ENCODE measurements around the gene C12orf43. TPM values are rescaled to one million over a fixed set of nuclear protein-coding genes. Genes with fewer than 3 reads are reported as not detected.

The C12orf43 gene
- total RNA-seq, 3 donors from 2014 or later, result 9.4 to 13.0 (median 9.8) TPM

DNA sequence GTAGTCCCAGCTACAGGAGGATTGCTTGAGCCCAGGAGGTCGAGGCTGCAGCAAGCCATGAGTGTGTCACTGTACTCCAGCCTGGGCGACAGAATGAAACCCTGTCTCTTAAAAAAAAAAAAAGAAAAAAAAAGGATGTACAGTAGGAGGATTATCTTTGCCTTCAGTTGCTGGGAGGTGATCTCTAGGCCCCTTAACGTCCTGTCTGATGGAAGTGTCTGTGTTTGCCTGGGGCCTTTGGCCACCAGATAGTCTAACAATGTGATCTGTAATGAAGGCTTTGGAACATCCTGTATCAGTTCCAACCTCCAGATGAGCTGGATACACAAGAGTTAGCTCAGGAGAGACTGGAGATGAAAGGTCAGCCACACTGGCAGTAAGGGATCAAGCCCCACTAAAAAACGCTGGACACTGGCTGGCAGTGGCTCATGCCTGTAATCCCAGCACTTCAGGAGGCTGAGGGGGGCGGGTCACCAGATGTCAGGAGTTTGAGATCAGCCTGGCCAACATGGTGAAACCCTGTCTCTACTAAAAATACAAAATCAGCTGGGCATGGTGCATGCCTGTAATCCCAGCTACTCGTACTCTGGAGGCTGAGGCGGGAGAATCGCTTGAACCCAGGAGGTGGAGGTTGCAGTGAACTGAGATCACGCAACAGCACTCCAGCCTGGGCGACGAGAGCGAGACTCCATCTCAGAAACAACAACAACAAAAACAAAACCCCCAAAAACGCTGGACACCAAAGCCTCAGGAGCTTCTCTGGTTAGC is 57.0 kb downstream of the C12orf43 start:
- DNase-seq (ENCODE audit: low spot score in 2 of 2), result no peak
- no peaks in the 10 kb centered on the region for H3K36me3 ChIP-seq
- H3K9me3 ChIP-seq, result no peaks in the 10 kb centered on the region
- intact Hi-C loops (cut with DNase I; ENCODE audit: low total_unique reads), result no loop called here
- H3K27ac ChIP-seq, result no peak overlapping the region
- H3K4me3 ChIP-seq, result no peak overlapping the region
- H3K4me1 ChIP-seq, result no peaks in the 10 kb centered on the region
- H3K27me3 ChIP-seq, result no peaks in the 10 kb centered on the region
- TF ChIP-seq POLR2A (IDR thresholded peaks at IDR 0.05) (no peak), POLR2AphosphoS5 (IDR thresholded peaks at IDR 0.05) (no peak)
- TF ChIP-seq, protein P1, sequence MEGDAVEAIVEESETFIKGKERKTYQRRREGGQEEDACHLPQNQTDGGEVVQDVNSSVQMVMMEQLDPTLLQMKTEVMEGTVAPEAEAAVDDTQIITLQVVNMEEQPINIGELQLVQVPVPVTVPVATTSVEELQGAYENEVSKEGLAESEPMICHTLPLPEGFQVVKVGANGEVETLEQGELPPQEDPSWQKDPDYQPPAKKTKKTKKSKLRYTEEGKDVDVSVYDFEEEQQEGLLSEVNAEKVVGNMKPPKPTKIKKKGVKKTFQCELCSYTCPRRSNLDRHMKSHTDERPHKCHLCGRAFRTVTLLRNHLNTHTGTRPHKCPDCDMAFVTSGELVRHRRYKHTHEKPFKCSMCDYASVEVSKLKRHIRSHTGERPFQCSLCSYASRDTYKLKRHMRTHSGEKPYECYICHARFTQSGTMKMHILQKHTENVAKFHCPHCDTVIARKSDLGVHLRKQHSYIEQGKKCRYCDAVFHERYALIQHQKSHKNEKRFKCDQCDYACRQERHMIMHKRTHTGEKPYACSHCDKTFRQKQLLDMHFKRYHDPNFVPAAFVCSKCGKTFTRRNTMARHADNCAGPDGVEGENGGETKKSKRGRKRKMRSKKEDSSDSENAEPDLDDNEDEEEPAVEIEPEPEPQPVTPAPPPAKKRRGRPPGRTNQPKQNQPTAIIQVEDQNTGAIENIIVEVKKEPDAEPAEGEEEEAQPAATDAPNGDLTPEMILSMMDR (IDR thresholded peaks at IDR 0.05), result no peak

DNA sequence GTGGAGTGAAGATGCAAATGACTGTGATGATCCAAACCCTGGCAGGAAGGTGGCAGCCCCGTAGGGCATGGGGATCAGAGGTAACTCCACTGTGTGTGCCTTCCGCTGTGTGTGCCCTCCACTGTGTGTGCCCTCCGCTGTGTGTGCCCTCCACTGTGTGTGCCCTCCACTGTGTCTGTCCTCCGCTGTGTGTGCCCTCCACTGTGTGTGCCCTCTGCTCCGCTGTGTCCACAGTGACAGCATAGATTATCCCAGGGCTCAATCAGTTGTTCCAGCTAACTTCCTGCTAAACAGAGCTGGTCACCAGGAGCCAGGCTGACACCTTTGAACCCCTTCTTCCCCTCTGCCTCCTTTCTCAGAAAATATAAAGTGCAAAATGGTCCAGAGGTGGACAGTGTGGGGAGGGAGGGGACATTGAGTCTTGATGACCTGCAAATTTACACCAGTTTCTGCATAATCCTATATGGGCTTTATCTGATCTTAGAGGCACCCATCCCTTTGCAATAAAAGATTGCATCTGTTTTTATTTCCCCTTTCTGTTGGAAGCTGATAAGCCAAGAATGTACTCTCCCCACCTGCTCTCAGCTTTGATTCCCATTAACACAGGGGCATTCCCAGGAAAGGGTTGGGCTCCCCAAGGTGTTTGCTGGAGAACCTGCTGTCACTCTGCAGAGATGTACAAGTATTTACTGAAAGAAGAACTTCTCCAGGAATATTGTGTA is 59.5 kb downstream of the C12orf43 start:
- TF ChIP-seq, protein P1 (IDR thresholded peaks at IDR 0.05), result no peak
- no peak for TF ChIP-seq POLR2AphosphoS5 (IDR thresholded peaks at IDR 0.05)
- no peak for TF ChIP-seq POLR2A (IDR thresholded peaks at IDR 0.05)
- no peak overlapping the region for H3K4me3 ChIP-seq
- H3K27ac ChIP-seq, result no peak overlapping the region
- H3K27me3 ChIP-seq, result no peaks in the 10 kb centered on the region
- no peaks in the 10 kb centered on the region for H3K36me3 ChIP-seq
- intact Hi-C loops (cut with DNase I; ENCODE audit: low total_unique reads), result no loop called here
- H3K9me3 ChIP-seq, result no peaks in the 10 kb centered on the region
- no peak for DNase-seq (ENCODE audit: low spot score in 2 of 2)
- H3K4me1 ChIP-seq, result no peaks in the 10 kb centered on the region

DNA sequence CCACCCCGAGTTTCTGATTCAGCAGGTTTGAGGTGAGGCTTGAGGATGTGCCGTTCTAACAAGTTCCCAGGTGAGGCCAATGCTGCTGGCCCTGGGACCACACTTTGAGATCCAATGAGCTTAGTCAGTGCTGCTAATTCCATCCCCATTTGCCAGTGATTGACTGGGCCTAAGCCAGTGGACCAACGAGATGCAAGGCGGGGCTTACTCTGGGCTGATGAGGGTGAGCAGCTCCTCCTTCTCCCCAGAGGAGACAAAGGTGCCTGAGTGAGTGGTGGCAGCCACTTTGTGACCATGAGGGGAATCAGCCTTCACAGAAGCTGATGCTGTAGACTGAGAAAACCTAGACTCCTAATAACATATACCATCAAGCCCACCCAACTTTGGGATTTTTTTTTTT is 61.1 kb downstream of the C12orf43 start:
- intact Hi-C loops (cut with DNase I; ENCODE audit: low total_unique reads), result no loop called here
- no peaks in the 10 kb centered on the region for H3K36me3 ChIP-seq

DNA sequence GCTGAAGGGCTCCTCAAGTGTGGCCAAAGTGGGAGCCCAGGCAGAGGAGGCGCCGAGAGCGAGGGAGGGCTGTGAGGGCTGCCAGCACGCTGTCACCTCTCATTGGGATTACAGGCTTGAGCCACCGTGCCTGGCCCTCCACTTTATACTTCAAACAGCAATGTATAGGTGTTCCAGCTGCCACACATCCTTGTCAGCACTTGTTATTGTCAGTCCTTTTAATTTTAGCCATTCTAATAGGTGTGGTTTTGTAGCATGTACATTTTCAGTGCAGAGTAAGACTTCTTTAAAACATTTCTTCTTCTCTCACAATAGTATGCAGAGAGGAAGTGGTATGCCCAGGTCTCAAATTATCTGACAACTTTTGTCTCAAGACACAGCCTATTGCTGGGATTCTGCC is 65.5 kb downstream of the C12orf43 start:
- intact Hi-C loops (cut with DNase I; ENCODE audit: low total_unique reads), result no loop called here
- Histone ChIP-seq H3K4me3 (no peak overlapping the region), H3K9me3 (peaks cover 0 to 3% of the 10 kb centered on the region in 2 donors), H3K36me3 (no peaks in the 10 kb centered on the region), H3K4me1 (no peaks in the 10 kb centered on the region), H3K27me3 (no peaks in the 10 kb centered on the region), H3K27ac (no peak overlapping the region)
- TF ChIP-seq, protein P1 (IDR thresholded peaks at IDR 0.05), result no peak
- TF ChIP-seq POLR2A (IDR thresholded peaks at IDR 0.05) (no peak), POLR2AphosphoS5 (IDR thresholded peaks at IDR 0.05) (no peak)
- no peak for DNase-seq (ENCODE audit: low spot score in 2 of 2)

More for the DNA sequence above, 61.1 kb downstream of the C12orf43 start:
- no peak for DNase-seq (ENCODE audit: low spot score in 2 of 2)
- no peak overlapping the region for H3K4me3 ChIP-seq
- H3K9me3 ChIP-seq, result peaks cover 0 to 3% of the 10 kb centered on the region in 2 donors
- H3K27ac ChIP-seq, result no peak overlapping the region
- no peaks in the 10 kb centered on the region for H3K27me3 ChIP-seq
- TF ChIP-seq, protein P1 (IDR thresholded peaks at IDR 0.05), result no peak
- no peak for TF ChIP-seq POLR2AphosphoS5 (IDR thresholded peaks at IDR 0.05)
- no peak for TF ChIP-seq POLR2A (IDR thresholded peaks at IDR 0.05)
- H3K4me1 ChIP-seq, result no peaks in the 10 kb centered on the region

Other genes starting within 250 kb of the C12orf43 start
- 10 to 100 TPM; 19.0 to 27.1 (median 22.0) TPM for gene SPPL3, start 112.1 kb downstream of the C12orf43 start, total RNA-seq
- gene HNF1A, start 37.9 kb downstream of the C12orf43 start, total RNA-seq, result under 1 TPM in 2 of 3 donors, not detected in 1; 0.29 to 0.33 TPM
- 1 to 10 TPM in 2 of 3 donors, under 1 TPM in 1; 0.32 to 1.3 (median 1.0) TPM for gene OASL, start 22.8 kb upstream of the C12orf43 start, total RNA-seq
- gene P2RX7, start 116.4 kb upstream of the C12orf43 start, total RNA-seq, result 1 to 10 TPM; 3.8 to 8.5 (median 3.9) TPM
- 100 to 1,000 TPM in 1 of 3 donors, 10 to 100 TPM in 2; 62.9 to 114 (median 86.9) TPM for gene P2RX4, start 193.6 kb upstream of the C12orf43 start, total RNA-seq

Measured in breast epithelium (tissue), 4 donors.